K562 (cell line): ENCODE measurements around the gene FBXW9. TPM values are rescaled to one million over a fixed set of nuclear protein-coding genes. Genes with fewer than 3 reads are reported as not detected.

ENCODE experiments used
- ATAC-seq: fragments of 200-7000 bp; cut with Tn5 transposase; 3 replicates; pipeline ENCODE4 v1.9.1; 2020; ENCODE audit warnings: moderate library complexity
- BruUV-seq: library from RNA; stranded (reverse); fragments of 400-500 nt; replicated peaks from 2 replicates; lab custom pipeline; 2021; lab: Mats Ljungman, UMichigan
- CTCF ChIA-PET: fragments of 300-600 bp; formaldehyde crosslinking; extraction: SDS; loops from one replicate; lab custom pipeline; 2021; ENCODE audit warnings: low intra/inter-chr PET ratio; lab: Yijun Ruan, JAX
- POLR2A ChIA-PET: fragments of 300-600, 350-650 bp; sonication (Branson Sonifier 250); formaldehyde crosslinking; extraction: SDS; loops from one replicate; lab custom pipeline; 2021; ENCODE audit warnings: antibody characterized with exemption, inconsistent platforms; lab: Yijun Ruan, JAX
- DNase-seq, 4 experiments: peaks; one replicate each; pipeline versions ENCODE4 v3.0.0 to v3.0.0-alpha.2; 2011 to 2018; ENCODE audit warnings: low spot score in 3 of 4, mixed read lengths in 3 of 4; ENCODE audit errors: extremely low read depth in 1 of 4
- FAIRE-seq: peaks from 2 replicates; lab custom pipeline; 2011; peaks lifted over from hg19 to GRCh38; lab: Jason Lieb, UNC
- H2AFZ ChIP-seq: 2 replicates; pipeline ENCODE4 v1.6.0; 2011; ENCODE audit warnings: low read depth, low read length, control low read depth, inconsistent platforms
- H3K27ac ChIP-seq: fragments of 200-600 bp; 3 replicates; pipeline ENCODE4 v1.8.0; 2011; ENCODE audit warnings: low read depth, mild to moderate bottlenecking, control low read depth, inconsistent platforms, low read length, moderate library complexity, mixed read lengths; ENCODE audit errors: extremely low read depth
- H3K27me3 ChIP-seq, 2 experiments: fragments of 300-600 bp in 1 of 2; 2 replicates in 1 of 2; 3 replicates in 1 of 2; pipeline versions ENCODE4 v1.6.0 to v1.8.0; 2011; ENCODE audit warnings: inconsistent platforms in 2 of 2, low read length in 2 of 2, mild to moderate bottlenecking in 1 of 2, mixed read lengths in 1 of 2, moderate library complexity in 1 of 2; ENCODE audit not compliant: control insufficient read depth in 2 of 2, insufficient read depth in 2 of 2
- H3K36me3 ChIP-seq: fragments of 300-600 bp; 3 replicates; pipeline ENCODE4 v1.8.0; 2011; ENCODE audit warnings: mild to moderate bottlenecking, low read length, inconsistent platforms; ENCODE audit not compliant: control insufficient read depth, insufficient read depth
- H3K4me1 ChIP-seq, 2 experiments: fragments of 200-600 bp in 1 of 2; replicated peaks in 1 of 2; 2 replicates in 1 of 2; 3 replicates in 1 of 2; pipeline versions ENCODE4 v1.5.1 to v1.8.0; 2011; ENCODE audit warnings: inconsistent platforms in 2 of 2, low read length in 2 of 2, mild to moderate bottlenecking in 1 of 2, mixed read lengths in 1 of 2, moderate library complexity in 1 of 2; ENCODE audit not compliant: control insufficient read depth in 2 of 2, insufficient read depth in 2 of 2
- H3K4me2 ChIP-seq: 2 replicates; pipeline ENCODE4 v1.6.1; 2011; ENCODE audit warnings: low read length, control low read depth, inconsistent platforms, mixed read lengths; ENCODE audit not compliant: insufficient read depth
- H3K4me3 ChIP-seq: fragments of 200-600 bp; sonication (generic), shearing (Covaris generic); 2 replicates; pipeline ENCODE4 v1.5.1; 2016; ENCODE audit warnings: control low read depth, inconsistent platforms
- H3K79me2 ChIP-seq: fragments of 200-600 bp; 3 replicates; pipeline ENCODE4 v1.8.0; 2011; ENCODE audit warnings: low read length, inconsistent platforms; ENCODE audit not compliant: control insufficient read depth, insufficient read depth
- H3K9ac ChIP-seq, 2 experiments: 2 replicates each; pipeline versions ENCODE4 v1.6.0 to v1.6.1; 2011; ENCODE audit warnings: low read depth in 2 of 2, low read length in 2 of 2, control low read depth in 1 of 2, inconsistent platforms in 1 of 2, mild to moderate bottlenecking in 1 of 2, mixed read lengths in 1 of 2; ENCODE audit not compliant: insufficient read depth in 1 of 2
- H3K9me1 ChIP-seq: one replicate; pipeline ENCODE4 v1.6.0; 2011; ENCODE audit warnings: inconsistent platforms, mild to moderate bottlenecking, low read length, moderate library complexity; ENCODE audit not compliant: control insufficient read depth, insufficient read depth
- H3K9me3 ChIP-seq: replicated peaks from 2 replicates; pipeline ENCODE4 v1.5.1; 2011; ENCODE audit warnings: low read depth, low read length, inconsistent platforms; ENCODE audit not compliant: control insufficient read depth, insufficient read depth
- H4K20me1 ChIP-seq: replicated peaks from 2 replicates; pipeline ENCODE4 v1.6.1; 2011; ENCODE audit warnings: low read length, inconsistent platforms, mixed read lengths; ENCODE audit not compliant: control insufficient read depth, insufficient read depth
- FOXP1 ChIP-seq: sonication (generic); formaldehyde crosslinking; IDR thresholded peaks from 2 replicates; pipeline ENCODE4 v1.8.0; 2022; ENCODE audit warnings: mild to moderate bottlenecking, missing genetic modification reagents
- MEIS2 ChIP-seq: fragments of 450-650 bp; IDR thresholded peaks from 2 replicates; pipeline ENCODE4 v1.6.1; 2014; ENCODE audit warnings: mild to moderate bottlenecking; ENCODE audit not compliant: partially characterized antibody
- OTX1 ChIP-seq: fragments of 450-650 bp; formaldehyde crosslinking; IDR thresholded peaks from 2 replicates; pipeline ENCODE4 v1.4.0; 2022; ENCODE audit warnings: mild to moderate bottlenecking
- RBM25 ChIP-seq: fragments of 200-400 bp; formaldehyde crosslinking; IDR thresholded peaks from 2 replicates; pipeline ENCODE4 v1.6.1; 2018; ENCODE audit warnings: low read length, low read depth, moderate library complexity; ENCODE audit not compliant: severe bottlenecking
- SAFB ChIP-seq: fragments of 200-400 bp; formaldehyde crosslinking; IDR thresholded peaks from 2 replicates; pipeline ENCODE4 v1.6.1; 2017; ENCODE audit warnings: low read depth, low read length, borderline replicate concordance
- SREBF1 ChIP-seq: fragments of 150-350 bp; IDR thresholded peaks from 2 replicates; pipeline ENCODE4 v1.6.1; 2014; ENCODE audit warnings: antibody characterized with exemption, low read depth, low read length, borderline replicate concordance
- ZBTB9 ChIP-seq: fragments of 450-650 bp; formaldehyde crosslinking; IDR thresholded peaks from 2 replicates; pipeline ENCODE4 v1.4.0; 2020; ENCODE audit warnings: mild to moderate bottlenecking, moderate library complexity
- ZNF239 ChIP-seq: fragments of 250-450 bp; sonication (Bioruptor Pico); IDR thresholded peaks from 2 replicates; pipeline ENCODE4 v1.4.0; 2020; ENCODE audit warnings: mild to moderate bottlenecking
- ZNF592 ChIP-seq: fragments of 450-650 bp; IDR thresholded peaks from 2 replicates; pipeline ENCODE4 v1.6.1; 2017; ENCODE audit warnings: antibody characterized with exemption, mild to moderate bottlenecking
- WGBS: fragments of 100-300 bp; shearing (Covaris generic); methylation state at CpG from one replicate; pipeline ENCODE4 v1.1.6; 2016; ENCODE audit warnings: low coverage, mixed read lengths; ENCODE audit not compliant: insufficient coverage; ENCODE audit errors: missing lambda C conversion rate; 5-methylcytosine and 5-hydroxymethylcytosine counted together
- in situ Hi-C: fragments of 300-500 bp; cut with MboI; formaldehyde crosslinking; loops from 4 replicates; pipeline ENCODE4 v1.15.0; 2018; ENCODE audit warnings: inconsistent platforms, mixed read lengths
- intact Hi-C: fragments of 100-400 bp; cut with micrococcal nuclease; formaldehyde crosslinking; loops from 2 replicates; pipeline ENCODE4 v1.14.2; 2022
- polyA plus RNA-seq, 8 experiments: library from polyadenylated mRNA; depleted of rRNA in 4 of 8; stranded (reverse) in 5 of 8; unstranded in 3 of 8; fragments of >200 nt; fragmentation: Nextera tagmentation in 2 of 8; fragmentation: Illumina TruSeq in 1 of 8; extraction: Ambion mirVana in 2 of 8; extraction: Trizol in 1 of 8; gene quantifications; 2 replicates each; pipeline versions ENCODE4 v1.2.1 to v1.2.3, GENCODE V29; 2011 to 2014; ENCODE audit warnings: inconsistent platforms in 1 of 8, missing spikeins in 1 of 8
- total RNA-seq, 7 experiments: library from RNA; depleted of rRNA in 6 of 7; stranded (reverse); fragments of >200 nt in 6 of 7; fragmentation: Illumina TruSeq in 2 of 7; extraction: Trizol in 2 of 7; gene quantifications; 2 replicates each; pipeline versions ENCODE4 v1.2.1 to v1.2.3, GENCODE V29; 2011 to 2021; ENCODE audit warnings: low replicate concordance in 1 of 7
- TF ChIP-seq, protein P1 (sequence below): fragments of 200-800 bp; sonication (Bioruptor generic); IDR thresholded peaks from 2 replicates; pipeline ENCODE4 v1.6.1; 2016; ENCODE audit warnings: missing genetic modification characterization, missing compliant biosample characterization

FBXW9 gene
- total and polyA plus RNA-seq, 9 of the 15 experiments (the other 6 are each of a cell fraction or from before 2014, with no cell fraction given): 0.23 to 21.7 (median 6.2) TPM

DNA sequence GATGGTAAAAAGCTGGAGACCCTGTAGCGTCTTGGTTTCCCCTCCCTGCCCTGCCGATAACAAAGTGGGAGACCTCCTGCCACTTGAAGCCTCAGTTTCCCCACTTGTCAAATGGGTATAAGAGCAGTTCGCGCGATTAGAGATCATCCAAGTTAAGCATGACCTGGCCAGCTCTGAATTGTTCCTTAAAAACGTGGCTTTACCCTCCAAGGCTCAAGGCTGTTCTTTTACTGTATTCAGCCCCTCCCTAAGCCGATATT lies 26.9 kb upstream of the FBXW9 start:
- FAIRE-seq: peak; percentile 6
- H3K27me3 ChIP-seq: no peaks in the 10 kb centered on the region
- H3K27ac ChIP-seq: peak overlapping the region; percentile 87
- H3K79me2 ChIP-seq: peaks cover 60% of the 10 kb centered on the region
- ATAC-seq: no peak; the same call in 2 of the 3 replicates
- H4K20me1 ChIP-seq: peaks cover 17% of the 10 kb centered on the region; the same call in 1 of the 2 replicates
- intact Hi-C loops (loop anchor here (1.0 kb wide), 1 partner anchor 10 kb away; no protein-coding TSS in a partner anchor), in situ Hi-C loops (no loop called here)
- ChIA-PET CTCF (no interaction called here), POLR2A (interaction anchor here (0.6 to 4.4 kb wide), 16 partner anchors 10 to 1185 kb away, joined by 3 to 50 read pairs (median 4); partner anchors contain the start of genes DHPS, GCDH, GET3 and JUNB)
- peaks cover 32% of the 10 kb centered on the region for H3K36me3 ChIP-seq
- DNase-seq: no peak
- peak overlapping the region; percentile 91 for H3K4me2 ChIP-seq
- H2AFZ ChIP-seq: peak overlapping the region; percentile 78
- peaks cover 10 to 43% of the 10 kb centered on the region in 2 experiments; a peak in 3 of 5 replicates for H3K4me1 ChIP-seq
- H3K9me1 ChIP-seq: peaks cover 3% of the 10 kb centered on the region
- no peaks in the 10 kb centered on the region for H3K9me3 ChIP-seq
- WGBS: 2% methylated on average over 7 of the region's 7 CpGs
- peak overlapping the region; percentile 82 for H3K4me3 ChIP-seq
- no TSS peak for BruUV-seq
- peak overlapping the region; percentile 89 for H3K9ac ChIP-seq
- no peak for TF ChIP-seq MEIS2
- TF ChIP-seq OTX1 (CRISPR knock-in tag): no peak
- TF ChIP-seq FOXP1 (CRISPR knock-in tag): peak; percentile 66; the same call in 1 of the 2 replicates
- no peak for TF ChIP-seq SAFB
- peak; percentile 88 for TF ChIP-seq RBM25
- 0 out of 2 replicates have a peak, but pooled peaks have one; percentile 10 for TF ChIP-seq ZNF592
- TF ChIP-seq ZNF239 (CRISPR knock-in tag): no peak
- no peak for TF ChIP-seq ZBTB9 (CRISPR knock-in tag)
- TF ChIP-seq, protein P1, sequence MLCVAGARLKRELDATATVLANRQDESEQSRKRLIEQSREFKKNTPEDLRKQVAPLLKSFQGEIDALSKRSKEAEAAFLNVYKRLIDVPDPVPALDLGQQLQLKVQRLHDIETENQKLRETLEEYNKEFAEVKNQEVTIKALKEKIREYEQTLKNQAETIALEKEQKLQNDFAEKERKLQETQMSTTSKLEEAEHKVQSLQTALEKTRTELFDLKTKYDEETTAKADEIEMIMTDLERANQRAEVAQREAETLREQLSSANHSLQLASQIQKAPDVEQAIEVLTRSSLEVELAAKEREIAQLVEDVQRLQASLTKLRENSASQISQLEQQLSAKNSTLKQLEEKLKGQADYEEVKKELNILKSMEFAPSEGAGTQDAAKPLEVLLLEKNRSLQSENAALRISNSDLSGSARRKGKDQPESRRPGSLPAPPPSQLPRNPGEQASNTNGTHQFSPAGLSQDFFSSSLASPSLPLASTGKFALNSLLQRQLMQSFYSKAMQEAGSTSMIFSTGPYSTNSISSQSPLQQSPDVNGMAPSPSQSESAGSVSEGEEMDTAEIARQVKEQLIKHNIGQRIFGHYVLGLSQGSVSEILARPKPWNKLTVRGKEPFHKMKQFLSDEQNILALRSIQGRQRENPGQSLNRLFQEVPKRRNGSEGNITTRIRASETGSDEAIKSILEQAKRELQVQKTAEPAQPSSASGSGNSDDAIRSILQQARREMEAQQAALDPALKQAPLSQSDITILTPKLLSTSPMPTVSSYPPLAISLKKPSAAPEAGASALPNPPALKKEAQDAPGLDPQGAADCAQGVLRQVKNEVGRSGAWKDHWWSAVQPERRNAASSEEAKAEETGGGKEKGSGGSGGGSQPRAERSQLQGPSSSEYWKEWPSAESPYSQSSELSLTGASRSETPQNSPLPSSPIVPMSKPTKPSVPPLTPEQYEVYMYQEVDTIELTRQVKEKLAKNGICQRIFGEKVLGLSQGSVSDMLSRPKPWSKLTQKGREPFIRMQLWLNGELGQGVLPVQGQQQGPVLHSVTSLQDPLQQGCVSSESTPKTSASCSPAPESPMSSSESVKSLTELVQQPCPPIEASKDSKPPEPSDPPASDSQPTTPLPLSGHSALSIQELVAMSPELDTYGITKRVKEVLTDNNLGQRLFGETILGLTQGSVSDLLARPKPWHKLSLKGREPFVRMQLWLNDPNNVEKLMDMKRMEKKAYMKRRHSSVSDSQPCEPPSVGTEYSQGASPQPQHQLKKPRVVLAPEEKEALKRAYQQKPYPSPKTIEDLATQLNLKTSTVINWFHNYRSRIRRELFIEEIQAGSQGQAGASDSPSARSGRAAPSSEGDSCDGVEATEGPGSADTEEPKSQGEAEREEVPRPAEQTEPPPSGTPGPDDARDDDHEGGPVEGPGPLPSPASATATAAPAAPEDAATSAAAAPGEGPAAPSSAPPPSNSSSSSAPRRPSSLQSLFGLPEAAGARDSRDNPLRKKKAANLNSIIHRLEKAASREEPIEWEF (CRISPR knock-in tag): no peak
- TF ChIP-seq SREBF1: no peak
